Measurements from ENCODE around the gene ID4.

DNA sequence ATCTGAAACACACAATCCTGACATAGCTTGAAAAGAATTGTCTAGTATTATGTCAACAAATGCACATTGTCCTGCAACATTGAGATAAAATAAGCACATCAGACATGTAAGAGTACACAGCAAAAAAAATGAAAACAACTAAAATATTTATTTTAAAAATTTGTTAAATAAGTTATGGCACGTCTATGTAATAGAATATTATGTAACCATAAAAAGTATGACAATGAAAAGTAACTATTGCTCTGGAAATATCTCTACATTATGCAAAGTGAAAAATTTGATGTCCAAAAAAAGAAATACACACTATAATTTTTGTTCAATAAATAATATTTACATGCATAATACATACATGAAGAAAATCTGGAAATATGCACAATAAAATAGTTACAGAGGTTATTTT lies 9.3 kb upstream of the ID4 start:
- TF ChIP-seq, protein P1, sequence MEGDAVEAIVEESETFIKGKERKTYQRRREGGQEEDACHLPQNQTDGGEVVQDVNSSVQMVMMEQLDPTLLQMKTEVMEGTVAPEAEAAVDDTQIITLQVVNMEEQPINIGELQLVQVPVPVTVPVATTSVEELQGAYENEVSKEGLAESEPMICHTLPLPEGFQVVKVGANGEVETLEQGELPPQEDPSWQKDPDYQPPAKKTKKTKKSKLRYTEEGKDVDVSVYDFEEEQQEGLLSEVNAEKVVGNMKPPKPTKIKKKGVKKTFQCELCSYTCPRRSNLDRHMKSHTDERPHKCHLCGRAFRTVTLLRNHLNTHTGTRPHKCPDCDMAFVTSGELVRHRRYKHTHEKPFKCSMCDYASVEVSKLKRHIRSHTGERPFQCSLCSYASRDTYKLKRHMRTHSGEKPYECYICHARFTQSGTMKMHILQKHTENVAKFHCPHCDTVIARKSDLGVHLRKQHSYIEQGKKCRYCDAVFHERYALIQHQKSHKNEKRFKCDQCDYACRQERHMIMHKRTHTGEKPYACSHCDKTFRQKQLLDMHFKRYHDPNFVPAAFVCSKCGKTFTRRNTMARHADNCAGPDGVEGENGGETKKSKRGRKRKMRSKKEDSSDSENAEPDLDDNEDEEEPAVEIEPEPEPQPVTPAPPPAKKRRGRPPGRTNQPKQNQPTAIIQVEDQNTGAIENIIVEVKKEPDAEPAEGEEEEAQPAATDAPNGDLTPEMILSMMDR (IDR thresholded peaks at IDR 0.05; ENCODE audit: borderline replicate concordance, extremely low read depth, low read length, poor library complexity, severe bottlenecking), result no peak
- no peak for TF ChIP-seq EZH2 (IDR thresholded peaks at IDR 0.05; ENCODE audit: borderline replicate concordance, low read depth, low read length, severe bottlenecking)

Data from DND-41 (cell line).